ENCODE results near the gene ADCY9.

DNA sequence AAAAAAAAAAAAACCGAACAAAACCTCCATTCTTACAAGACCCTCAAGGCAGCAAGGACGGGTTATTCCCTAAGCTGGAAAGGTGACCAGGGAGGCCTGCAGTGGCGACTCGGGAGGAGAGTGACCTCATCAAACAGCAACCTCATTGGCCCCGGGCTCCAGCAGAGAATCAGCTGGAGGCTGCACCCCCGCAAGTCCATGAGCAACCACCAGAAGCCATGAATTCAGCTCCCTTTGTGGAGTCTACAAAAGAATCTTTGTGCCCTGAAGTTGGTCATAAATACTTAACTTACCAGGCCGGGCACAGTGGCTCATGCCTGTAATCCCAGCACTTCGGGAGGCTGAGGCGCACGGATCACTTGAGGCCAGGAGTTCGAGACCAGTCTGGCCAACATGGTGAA is 154.8 kb downstream of the ADCY9 start:
- TF ChIP-seq, protein P1, sequence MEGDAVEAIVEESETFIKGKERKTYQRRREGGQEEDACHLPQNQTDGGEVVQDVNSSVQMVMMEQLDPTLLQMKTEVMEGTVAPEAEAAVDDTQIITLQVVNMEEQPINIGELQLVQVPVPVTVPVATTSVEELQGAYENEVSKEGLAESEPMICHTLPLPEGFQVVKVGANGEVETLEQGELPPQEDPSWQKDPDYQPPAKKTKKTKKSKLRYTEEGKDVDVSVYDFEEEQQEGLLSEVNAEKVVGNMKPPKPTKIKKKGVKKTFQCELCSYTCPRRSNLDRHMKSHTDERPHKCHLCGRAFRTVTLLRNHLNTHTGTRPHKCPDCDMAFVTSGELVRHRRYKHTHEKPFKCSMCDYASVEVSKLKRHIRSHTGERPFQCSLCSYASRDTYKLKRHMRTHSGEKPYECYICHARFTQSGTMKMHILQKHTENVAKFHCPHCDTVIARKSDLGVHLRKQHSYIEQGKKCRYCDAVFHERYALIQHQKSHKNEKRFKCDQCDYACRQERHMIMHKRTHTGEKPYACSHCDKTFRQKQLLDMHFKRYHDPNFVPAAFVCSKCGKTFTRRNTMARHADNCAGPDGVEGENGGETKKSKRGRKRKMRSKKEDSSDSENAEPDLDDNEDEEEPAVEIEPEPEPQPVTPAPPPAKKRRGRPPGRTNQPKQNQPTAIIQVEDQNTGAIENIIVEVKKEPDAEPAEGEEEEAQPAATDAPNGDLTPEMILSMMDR (IDR thresholded peaks at IDR 0.05) = no peak
- no peak for TF ChIP-seq POLR2A (IDR thresholded peaks at IDR 0.05)
